Type B pancreatic cell (in vitro differentiated cells): ENCODE data around the gene NOTCH1. TPM values are rescaled to one million over a fixed set of nuclear protein-coding genes. Genes with fewer than 3 reads are reported as not detected.

Experiments used
- DNase-seq: peaks from one replicate; pipeline ENCODE4 v3.0.0; 2021; ENCODE audit warnings: mixed read lengths; ENCODE audit not compliant: unreplicated experiment; ENCODE audit errors: extremely low spot score
- H3K27ac Mint-ChIP-seq: 2 replicates; pipeline ENCODE4 v1.8.0; 2021; ENCODE audit warnings: mild to moderate bottlenecking, mixed read lengths
- H3K27me3 Mint-ChIP-seq: 2 replicates; pipeline ENCODE4 v1.8.0; 2021; ENCODE audit warnings: mixed read lengths
- H3K36me3 Mint-ChIP-seq: 2 replicates; pipeline ENCODE4 v1.8.0; 2021; ENCODE audit warnings: mixed read lengths
- H3K4me1 Mint-ChIP-seq: one replicate; pipeline ENCODE4 v1.8.0; 2021; ENCODE audit warnings: mixed read lengths; ENCODE audit not compliant: unreplicated experiment
- H3K4me3 Mint-ChIP-seq: 2 replicates; pipeline ENCODE4 v1.8.0; 2021; ENCODE audit warnings: mild to moderate bottlenecking, mixed read lengths
- H3K9me3 Mint-ChIP-seq: 2 replicates; pipeline ENCODE4 v1.8.0; 2021; ENCODE audit warnings: mixed read lengths
- total RNA-seq: library from RNA; stranded (reverse); gene quantifications from 2 replicates; pipeline ENCODE4 v1.2.1, GENCODE V29; 2021; ENCODE audit warnings: low replicate concordance
- TF ChIP-seq, protein P1 (sequence below): fragments of 200-600 bp; sonication (generic); conservative IDR thresholded peaks from 2 replicates; pipeline ENCODE4 v1.5.0; 2021; ENCODE audit warnings: antibody characterized with exemption, mild to moderate bottlenecking

The NOTCH1 gene
- total RNA-seq, 1 donor from 2014 or later, result 53.1 TPM

DNA sequence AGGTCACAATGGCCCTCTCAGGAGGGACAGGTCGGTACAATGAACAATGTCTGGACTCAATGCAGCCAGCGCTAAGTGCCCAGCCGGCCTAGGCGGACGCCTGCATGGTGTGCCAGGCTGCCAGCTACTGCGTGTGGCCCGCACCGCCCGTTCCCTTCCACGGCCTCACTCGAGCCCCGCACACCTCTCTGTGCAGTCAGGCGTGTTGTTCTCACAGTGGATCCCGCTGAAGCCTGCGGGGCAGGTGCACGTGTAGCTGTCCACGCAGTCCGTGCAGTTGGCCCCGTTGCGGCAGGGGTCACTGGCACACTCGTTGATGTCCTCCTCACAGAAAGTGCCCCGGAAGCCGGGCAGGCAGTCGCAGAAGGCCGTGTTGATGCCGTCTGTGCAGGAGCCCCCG lies 36.3 kb downstream of the NOTCH1 start:
- no peak for DNase-seq
- TF ChIP-seq, protein P1, sequence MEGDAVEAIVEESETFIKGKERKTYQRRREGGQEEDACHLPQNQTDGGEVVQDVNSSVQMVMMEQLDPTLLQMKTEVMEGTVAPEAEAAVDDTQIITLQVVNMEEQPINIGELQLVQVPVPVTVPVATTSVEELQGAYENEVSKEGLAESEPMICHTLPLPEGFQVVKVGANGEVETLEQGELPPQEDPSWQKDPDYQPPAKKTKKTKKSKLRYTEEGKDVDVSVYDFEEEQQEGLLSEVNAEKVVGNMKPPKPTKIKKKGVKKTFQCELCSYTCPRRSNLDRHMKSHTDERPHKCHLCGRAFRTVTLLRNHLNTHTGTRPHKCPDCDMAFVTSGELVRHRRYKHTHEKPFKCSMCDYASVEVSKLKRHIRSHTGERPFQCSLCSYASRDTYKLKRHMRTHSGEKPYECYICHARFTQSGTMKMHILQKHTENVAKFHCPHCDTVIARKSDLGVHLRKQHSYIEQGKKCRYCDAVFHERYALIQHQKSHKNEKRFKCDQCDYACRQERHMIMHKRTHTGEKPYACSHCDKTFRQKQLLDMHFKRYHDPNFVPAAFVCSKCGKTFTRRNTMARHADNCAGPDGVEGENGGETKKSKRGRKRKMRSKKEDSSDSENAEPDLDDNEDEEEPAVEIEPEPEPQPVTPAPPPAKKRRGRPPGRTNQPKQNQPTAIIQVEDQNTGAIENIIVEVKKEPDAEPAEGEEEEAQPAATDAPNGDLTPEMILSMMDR, result no peak
- Mint-ChIP-seq H3K36me3 (no peaks in the 10 kb centered on the region), H3K4me3 (no peak overlapping the region), H3K27ac (no peak overlapping the region), H3K4me1 (no peaks in the 10 kb centered on the region), H3K9me3 (no peaks in the 10 kb centered on the region), H3K27me3 (no peaks in the 10 kb centered on the region)

DNA sequence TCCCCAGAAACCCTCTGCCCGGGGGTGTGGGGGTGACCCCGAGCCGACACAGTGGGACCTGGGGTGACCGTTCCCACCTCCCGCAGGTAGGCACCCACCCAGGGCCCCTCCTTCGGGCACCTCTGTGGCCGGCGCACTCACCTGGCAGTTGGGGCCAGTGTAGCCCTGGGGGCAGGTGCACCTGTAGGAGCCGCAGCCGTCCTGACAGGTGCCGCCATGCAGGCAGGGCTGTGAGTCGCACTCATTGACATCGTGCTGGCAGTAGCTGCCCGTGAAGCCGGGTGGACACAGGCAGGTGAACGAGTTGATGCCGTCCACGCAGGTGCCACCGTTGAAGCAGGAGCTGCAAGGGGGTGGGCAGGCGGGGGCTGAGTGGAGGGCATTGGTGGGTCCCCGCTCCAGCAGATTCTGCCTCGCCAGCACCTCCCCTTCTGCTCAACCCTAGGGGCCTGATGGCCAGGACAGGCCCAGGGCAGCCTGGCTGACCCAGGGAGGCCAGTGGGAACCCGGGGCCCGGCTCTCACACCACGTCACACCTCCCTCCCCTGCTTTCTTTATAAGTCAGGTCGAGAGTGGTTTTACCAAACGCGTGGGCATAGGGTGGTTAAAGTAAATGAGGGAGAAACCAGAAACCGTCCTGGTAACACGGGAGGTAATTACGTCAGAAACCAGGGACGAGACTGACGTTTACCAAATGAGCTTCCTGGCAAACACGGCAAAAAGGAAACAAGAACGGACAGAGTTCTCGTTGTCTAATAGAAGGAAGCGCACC lies 36.9 kb downstream of the NOTCH1 start:
- no peak overlapping the region for H3K4me3 Mint-ChIP-seq
- TF ChIP-seq, protein P1, result no peak
- DNase-seq, result no peak
- no peaks in the 10 kb centered on the region for H3K36me3 Mint-ChIP-seq
- H3K9me3 Mint-ChIP-seq, result no peaks in the 10 kb centered on the region
- H3K4me1 Mint-ChIP-seq, result no peaks in the 10 kb centered on the region
- no peak overlapping the region for H3K27ac Mint-ChIP-seq
- no peaks in the 10 kb centered on the region for H3K27me3 Mint-ChIP-seq

DNA sequence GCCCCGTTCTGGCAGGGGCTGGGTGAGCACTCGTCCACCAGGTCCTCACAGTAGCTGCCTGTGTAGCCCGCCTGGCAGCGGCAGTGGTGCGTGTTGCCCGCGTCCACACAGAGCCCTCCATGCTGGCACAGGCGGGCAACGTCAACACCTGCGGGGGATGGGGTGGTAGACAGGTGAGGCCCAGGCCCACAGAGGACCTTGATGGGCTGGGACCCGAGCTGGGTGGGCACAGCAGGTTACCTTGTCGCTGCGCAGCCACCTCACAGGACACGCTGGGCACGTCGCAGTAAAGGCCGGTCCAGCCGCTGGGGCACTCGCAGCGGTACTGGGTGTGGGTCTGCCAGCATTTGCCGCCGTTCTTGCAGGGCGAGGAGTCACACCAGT lies 37.9 kb downstream of the NOTCH1 start:
- no peaks in the 10 kb centered on the region for H3K9me3 Mint-ChIP-seq
- no peaks in the 10 kb centered on the region for H3K36me3 Mint-ChIP-seq
- H3K4me3 Mint-ChIP-seq, result no peak overlapping the region
- TF ChIP-seq, protein P1, result no peak
- no peaks in the 10 kb centered on the region for H3K27me3 Mint-ChIP-seq
- DNase-seq, result no peak
- no peak overlapping the region for H3K27ac Mint-ChIP-seq
- H3K4me1 Mint-ChIP-seq, result no peaks in the 10 kb centered on the region

DNA sequence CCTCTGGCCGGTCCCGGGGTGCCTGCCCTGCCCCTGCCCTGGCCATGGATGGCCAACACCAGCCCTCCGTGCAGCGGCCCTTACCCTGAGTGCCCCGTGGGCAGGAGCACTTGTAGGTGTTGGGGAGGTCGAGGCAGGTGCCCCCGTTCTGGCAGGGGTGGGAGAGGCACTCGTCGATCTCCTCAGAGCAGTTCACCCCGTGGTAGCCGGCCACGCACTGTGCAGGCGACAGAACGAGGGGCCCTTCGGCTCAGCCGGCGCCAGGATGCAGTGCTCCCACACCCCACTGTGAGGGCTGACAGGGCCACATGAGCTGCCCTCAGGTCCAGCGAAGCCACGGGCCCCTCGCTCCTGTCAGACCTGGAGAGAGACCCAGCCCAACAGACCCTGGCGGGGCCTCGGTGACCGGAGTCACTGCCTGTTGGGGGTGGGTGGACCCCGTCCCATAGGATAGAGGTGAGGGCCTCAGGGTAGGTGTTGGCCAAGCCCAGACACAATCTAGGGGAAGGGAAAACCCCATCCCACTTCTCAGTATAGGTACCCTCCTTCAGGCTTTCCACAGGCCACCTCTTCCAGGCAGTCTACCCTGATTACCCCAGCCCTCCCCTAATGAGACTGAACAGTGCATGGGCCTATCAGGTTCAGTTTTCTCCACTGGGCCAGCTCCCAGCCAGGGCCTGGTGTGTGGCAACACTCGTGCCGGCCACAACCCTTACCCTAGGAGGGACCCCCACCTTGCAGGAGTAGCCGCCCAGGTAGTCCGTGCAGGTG lies 38.4 kb downstream of the NOTCH1 start:
- Mint-ChIP-seq H3K9me3 (no peaks in the 10 kb centered on the region), H3K4me3 (no peak overlapping the region), H3K27me3 (no peaks in the 10 kb centered on the region), H3K27ac (no peak overlapping the region), H3K4me1 (no peaks in the 10 kb centered on the region), H3K36me3 (peaks cover 4% of the 10 kb centered on the region)
- no peak for DNase-seq
- TF ChIP-seq, protein P1, result no peak

DNA sequence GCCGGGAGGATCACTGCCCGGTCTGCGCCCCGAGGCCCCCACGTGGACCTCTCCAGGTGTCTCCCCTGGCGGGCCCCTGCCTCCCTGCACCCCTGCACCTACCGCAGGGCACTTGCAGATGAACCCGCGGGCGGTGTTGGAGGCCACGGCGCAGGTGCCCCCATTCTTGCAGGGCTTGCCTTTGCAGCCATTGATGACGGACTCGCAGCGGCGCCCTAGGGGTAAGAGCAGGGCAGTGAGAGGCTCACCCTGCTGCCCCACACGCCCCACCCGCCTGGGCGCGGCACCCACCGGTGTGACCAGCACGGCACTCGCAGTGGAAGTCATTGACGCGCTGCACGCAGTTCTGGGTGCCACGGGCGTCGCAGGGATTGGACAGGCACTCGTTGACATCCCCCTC lies 39.4 kb downstream of the NOTCH1 start:
- Mint-ChIP-seq H3K27me3 (no peaks in the 10 kb centered on the region), H3K27ac (no peak overlapping the region), H3K4me1 (no peaks in the 10 kb centered on the region), H3K9me3 (no peaks in the 10 kb centered on the region), H3K4me3 (no peak overlapping the region), H3K36me3 (peaks cover 4% of the 10 kb centered on the region)
- DNase-seq, result no peak
- TF ChIP-seq, protein P1, result no peak
